HL-60 (cell line): Measurements from ENCODE around the gene PHLDA1.
"Not testable (repeated sequence)": the region's sequence is repeated elsewhere in the genome, so short reads cannot be mapped to it uniquely, and the experiment has no call there.

ENCODE experiments used
- GABPA ChIP-seq: IDR thresholded peaks from 2 replicates; pipeline ENCODE4 v1.6.1; 2012; ENCODE audit warnings: low read depth
- TF ChIP-seq, protein P1 (sequence below): IDR thresholded peaks from one replicate; pipeline ENCODE4 v1.5.1; 2011; ENCODE audit warnings: low read length, control low read depth, inconsistent platforms; ENCODE audit not compliant: insufficient read depth

DNA sequence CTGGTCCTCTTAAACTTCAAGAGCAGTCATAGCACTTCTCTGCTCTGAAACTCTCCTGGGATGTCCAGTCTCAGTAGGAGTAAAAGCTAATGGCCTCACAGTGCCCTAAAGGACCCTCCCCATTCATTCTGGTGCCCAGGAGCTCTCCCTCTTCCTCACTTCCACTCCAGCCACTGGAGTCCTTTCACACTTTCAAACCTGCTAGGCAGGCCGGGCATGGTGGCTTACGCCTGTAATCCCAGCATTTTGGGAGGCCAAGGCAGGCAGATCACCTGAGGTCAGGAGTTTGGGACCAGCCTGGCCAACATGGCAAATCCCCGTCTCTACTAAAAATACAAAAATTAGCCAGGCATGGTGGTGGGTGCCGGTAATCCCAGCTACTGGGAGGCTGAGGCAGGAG, 47.7 kb downstream of the PHLDA1 start:
- TF ChIP-seq, protein P1, sequence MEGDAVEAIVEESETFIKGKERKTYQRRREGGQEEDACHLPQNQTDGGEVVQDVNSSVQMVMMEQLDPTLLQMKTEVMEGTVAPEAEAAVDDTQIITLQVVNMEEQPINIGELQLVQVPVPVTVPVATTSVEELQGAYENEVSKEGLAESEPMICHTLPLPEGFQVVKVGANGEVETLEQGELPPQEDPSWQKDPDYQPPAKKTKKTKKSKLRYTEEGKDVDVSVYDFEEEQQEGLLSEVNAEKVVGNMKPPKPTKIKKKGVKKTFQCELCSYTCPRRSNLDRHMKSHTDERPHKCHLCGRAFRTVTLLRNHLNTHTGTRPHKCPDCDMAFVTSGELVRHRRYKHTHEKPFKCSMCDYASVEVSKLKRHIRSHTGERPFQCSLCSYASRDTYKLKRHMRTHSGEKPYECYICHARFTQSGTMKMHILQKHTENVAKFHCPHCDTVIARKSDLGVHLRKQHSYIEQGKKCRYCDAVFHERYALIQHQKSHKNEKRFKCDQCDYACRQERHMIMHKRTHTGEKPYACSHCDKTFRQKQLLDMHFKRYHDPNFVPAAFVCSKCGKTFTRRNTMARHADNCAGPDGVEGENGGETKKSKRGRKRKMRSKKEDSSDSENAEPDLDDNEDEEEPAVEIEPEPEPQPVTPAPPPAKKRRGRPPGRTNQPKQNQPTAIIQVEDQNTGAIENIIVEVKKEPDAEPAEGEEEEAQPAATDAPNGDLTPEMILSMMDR: not testable (repeated sequence)
- TF ChIP-seq GABPA: not testable (repeated sequence)
